G401 (cell line): ENCODE measurements around the gene SND1. TPM values are rescaled to one million over a fixed set of nuclear protein-coding genes. Genes with fewer than 3 reads are reported as not detected.
"Not testable (repeated sequence)": the region's sequence is repeated elsewhere in the genome, so short reads cannot be mapped to it uniquely, and the experiment has no call there.

ENCODE experiments used
- DNase-seq: peaks from one replicate; pipeline ENCODE4 v3.0.0-alpha.2; 2015; ENCODE audit warnings: low spot score
- in situ Hi-C: cut with HindIII; loops from 2 replicates; pipeline ENCODE4 v1.10.0; 2016; ENCODE audit warnings: low sequenced_read_pairs, mixed read lengths
- total RNA-seq: library from RNA; depleted of rRNA; stranded (reverse); fragments of >200 nt; shearing (Covaris generic); gene quantifications from 2 replicates; pipeline ENCODE4 v1.2.3, GENCODE V29; 2014

SND1 gene
- total RNA-seq, 1 experiment from 2014 or later: 98.0 TPM

GRCh38 chr7:127953423-127954356, 301.7 kb downstream of the SND1 start:
- DNase-seq: no peak
- in situ Hi-C loops: no loop called here

DNA sequence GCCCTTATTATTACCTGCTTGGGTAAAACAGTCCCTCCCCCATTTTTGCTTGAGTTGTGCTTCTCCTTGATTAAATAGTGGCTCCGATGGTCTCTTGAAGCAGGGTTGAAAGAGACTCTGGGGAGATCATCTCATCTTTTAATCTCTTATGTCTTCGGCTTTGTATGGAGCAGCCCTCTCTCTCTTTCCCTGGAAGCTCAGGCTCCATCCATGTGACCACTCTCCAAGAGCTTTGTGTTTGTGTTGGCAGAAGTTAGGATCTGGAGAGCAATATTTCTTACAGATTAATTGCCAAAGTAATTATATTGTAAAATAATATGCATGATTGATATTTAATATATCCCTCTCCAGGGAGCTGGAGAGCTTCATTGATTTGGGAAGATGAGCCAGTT, 302.4 kb downstream of the SND1 start:
- in situ Hi-C loops: no loop called here
- DNase-seq: no peak

DNA sequence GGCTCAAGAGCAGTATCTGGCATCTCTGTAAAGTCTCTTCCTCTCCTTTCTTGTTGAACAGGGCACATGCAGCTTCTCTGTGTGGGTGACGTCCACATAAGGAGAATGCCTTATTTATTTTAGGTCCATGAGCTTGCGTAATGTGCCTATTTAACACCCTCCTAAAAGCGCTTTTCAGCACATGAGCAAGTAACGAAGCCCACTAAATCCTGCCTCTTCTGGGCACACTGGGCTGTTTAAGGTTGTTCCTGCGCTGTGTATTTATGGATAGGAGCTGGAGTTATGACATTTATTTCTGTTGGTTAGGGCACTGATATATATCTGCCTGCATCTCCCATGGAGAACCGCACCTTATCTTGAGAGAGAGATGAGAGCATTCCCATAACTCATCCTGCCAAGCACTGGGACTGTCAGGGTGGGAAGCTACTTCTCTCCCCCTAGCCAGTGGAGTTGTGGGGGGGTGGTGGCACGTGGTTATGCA, 303.1 kb downstream of the SND1 start:
- DNase-seq: no peak
- in situ Hi-C loops: no loop called here

DNA sequence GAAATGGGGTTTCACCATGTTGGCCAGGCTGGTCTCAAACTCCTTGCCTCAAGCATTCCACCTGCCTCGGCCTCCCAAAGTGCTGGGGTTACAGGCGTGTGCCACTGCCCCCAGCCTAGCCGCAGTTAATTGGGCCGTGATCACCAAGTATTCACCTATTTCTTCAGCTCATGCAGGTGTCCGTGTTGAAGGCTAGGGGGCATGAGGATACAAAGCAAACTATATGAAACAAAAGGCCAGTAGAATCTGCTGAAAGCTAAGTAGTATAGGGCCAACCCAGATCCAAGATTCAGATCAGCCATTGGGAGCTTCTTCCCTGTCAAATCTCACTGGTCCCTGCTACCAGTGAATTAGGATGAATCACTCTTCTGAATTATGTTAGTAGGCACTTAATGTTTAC, 305.9 kb downstream of the SND1 start:
- in situ Hi-C loops: no loop called here
- DNase-seq: no peak

DNA sequence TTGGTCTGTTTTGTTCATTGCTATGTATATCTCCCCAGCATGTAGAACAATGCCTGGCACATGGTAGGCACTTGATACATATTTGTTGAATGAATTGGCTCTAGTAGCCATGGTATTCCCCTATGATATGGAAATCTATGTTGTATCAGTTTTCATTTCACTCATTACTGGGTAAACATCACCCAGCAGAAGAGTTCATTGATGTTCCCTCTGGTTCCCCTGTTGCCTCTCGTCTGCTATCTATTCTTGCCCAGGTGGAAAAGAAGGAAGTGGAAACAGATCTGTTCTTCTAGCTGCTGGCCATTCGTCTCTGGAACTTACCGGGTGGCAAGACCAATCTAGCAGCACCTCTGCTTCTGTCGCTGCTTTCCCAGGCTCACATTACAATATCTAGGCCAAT, 307.8 kb downstream of the SND1 start:
- in situ Hi-C loops: no loop called here
- no peak for DNase-seq

GRCh38 chr7:127961786-127962453, 309.9 kb downstream of the SND1 start:
- in situ Hi-C loops: no loop called here
- DNase-seq: no peak

DNA sequence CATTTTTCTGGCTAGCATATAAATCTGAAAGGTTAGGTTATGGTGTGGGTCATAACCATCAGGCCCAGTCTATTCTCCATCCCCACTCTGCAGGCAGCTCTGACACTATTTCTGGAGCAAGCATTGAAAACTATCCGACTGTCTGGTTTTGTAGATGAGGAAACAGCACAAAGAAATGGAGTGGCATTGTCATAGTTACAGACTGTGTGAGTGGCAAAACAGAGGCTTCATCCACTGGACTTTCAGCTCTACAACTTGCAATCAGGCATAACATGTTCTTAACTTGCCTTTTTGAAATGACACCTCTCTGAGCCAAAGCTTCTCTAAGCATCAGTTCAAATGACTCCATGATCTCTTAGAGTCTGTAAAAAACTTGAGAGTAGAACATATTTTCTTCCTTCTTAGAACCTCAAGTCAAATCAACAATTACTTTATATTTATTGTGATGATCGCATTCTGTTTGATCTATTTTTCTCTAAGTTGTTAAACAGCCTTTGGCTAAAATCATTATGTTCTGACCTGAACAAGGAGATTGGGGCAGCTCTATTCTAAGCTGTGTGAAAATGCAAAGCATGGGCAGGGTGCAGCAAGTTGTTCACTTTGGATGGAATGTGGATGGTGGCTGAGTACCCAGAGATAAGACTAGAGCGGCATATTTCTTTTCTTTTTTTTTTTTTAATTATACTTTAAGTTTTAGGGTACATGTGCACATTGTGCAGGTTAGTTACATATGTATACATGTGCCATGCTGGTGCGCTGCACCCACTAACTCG, 310.8 kb downstream of the SND1 start:
- in situ Hi-C loops: no loop called here
- DNase-seq: no peak

DNA sequence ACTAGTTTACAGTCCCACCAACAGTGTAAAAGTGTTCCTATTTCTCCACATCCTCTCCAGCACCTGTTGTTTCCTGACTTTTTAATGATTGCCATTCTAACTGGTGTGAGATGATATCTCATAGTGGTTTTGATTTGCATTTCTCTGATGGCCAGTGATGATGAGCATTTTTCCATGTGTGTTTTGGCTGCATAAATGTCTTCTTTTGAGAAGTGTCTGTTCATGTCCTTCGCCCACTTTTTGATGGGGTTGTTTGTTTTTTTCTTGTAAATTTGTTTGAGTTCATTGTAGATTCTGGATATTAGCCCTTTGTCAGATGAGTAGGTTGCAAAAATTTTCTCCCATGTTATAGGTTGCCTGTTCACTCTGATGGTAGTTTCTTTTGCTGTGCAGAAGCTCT, 311.9 kb downstream of the SND1 start:
- in situ Hi-C loops, DNase-seq: not testable (repeated sequence)

DNA sequence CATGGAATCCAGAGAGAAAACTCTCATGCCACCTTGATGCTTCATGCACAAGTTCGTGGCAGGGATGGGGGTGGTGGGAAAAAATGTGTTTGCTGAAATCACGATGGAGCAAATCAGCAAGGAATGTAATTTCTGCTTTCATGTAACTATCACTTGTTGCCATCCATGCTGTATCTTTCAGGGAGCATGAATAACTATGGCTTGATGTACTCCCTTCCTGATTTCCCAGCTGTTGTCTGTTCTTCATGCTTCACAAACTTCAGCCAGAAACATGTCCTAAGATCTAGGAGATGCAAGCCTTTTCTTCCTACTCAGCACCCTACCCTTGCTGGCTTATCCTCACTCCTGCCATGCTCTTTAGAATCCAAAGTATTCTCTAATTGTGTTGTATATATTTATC, 315.3 kb downstream of the SND1 start:
- DNase-seq: no peak

GRCh38 chr7:127968547-127968946, 316.6 kb downstream of the SND1 start:
- peak; percentile 63 for DNase-seq
- in situ Hi-C loops: no loop called here

More for the DNA sequence above, 315.3 kb downstream of the SND1 start:
- in situ Hi-C loops: no loop called here

DNA sequence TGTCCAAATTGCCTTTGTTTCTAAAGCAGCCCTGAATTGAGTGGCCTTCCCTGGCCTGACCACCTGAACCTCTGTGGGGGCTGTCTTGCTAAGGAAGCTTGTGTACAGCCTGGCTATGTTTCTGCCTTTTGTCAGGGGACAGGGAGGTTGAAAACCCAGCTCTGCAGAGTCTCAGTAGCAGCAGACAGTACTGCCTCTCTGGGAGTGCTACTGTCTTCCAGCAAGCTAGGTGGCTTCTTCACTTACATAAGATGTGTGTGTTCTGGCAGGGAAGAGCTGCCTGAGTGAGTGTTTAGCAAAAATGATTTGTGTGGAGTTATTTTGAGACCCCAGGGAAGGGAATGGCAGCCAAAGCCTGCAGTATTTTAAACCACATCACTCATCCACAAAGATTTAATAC, 321.8 kb downstream of the SND1 start:
- in situ Hi-C loops: no loop called here
- peak; percentile 62 for DNase-seq

DNA sequence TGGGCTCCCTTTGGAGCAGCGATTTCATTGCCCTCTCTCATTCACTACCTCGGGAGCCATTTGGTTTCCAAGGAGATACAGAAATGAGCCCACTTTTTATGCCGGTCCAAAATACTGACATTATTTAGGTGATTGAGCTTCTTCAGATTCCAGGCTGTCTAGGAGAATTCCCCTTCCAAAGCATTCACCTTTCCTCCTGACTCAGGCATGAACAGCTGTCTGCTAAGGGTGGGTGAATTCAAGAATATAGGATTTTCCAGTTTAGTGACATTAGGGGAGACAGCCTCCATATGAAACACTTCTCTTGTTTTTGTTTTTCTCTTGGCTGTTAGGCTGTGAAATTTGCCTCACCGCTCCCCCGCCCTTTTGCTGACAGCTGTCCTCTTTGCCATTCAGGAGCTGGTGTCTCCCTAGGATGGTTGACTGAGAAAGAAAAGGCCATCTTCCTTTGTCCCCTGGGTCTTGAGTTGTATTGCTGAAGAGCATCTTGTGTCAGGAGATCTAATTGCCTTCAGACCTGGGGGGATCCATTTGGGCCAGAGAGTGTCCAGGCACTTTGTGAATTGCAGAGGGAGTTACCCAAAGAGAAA, 322.5 kb downstream of the SND1 start:
- in situ Hi-C loops: no loop called here
- DNase-seq: no peak

DNA sequence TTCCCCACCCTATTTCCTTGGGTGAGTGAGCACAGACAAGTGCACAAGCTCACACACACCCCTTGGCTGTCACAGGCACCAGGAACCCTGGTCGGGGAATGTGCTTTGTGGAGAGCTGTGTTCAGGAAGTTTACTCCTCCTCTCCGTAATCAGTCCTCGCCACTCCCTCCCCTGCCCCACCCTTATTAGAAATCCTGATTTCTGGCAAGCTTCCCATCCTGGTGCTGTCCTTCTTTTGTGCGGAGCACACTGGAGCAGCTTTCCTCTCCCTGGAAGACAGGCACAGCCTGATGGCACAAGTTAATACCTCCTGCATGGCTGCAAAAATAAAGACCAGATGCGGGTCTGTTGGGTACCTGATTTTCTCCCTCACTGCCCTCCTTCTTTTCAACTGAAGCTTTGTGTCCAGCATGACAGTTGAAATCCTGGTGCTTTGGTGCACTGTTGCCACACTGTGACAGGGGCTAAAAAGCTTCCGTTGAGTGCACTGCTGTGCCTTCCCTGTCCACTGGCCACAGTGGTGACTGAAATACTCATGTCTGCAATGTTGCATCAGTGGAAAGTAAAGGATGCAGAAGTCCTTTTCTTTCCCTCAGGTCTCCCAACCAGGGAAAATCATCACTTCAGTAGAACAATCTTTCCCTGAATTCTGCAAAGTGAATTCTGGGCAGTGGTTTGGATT, 324.2 kb downstream of the SND1 start:
- DNase-seq: peak; percentile 70
- in situ Hi-C loops: no loop called here

DNA sequence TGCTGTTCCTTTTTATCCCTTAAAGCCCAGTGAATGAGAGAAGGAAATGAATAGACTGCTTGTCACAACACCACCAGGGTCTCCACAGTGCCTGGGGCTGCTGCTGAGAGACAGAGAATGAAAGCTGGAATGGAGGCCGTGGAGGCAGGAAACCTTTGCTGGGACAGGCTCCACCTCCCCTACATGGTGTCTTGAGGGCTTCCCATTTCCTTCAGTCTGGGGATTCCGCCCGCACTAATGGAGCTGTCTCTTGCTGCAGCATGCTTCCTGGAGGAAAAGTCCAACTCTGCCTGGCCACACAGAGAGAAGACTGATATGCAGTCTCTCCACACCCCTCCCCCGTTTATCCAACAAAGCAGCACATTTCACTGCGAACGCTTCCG, 324.7 kb downstream of the SND1 start:
- no peak for DNase-seq

DNA sequence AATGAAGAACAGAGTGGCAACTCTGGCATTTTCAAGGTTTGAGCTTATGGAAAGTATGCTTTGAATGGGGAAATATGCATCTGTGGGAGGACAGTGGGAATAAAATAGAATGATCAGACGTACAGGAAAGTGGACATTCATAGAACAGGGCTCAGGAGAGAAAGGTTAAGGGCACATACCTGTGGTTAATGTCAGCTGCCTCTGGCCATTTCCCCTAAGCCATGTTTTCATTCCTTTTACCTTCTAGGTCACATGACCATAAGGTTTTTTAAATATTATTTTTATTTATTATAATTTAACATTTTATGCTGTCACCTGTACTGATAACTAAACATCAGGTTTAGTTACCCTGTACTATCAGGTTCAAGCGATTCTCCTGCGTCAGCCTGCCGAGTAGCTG, 326.4 kb downstream of the SND1 start:
- DNase-seq: no peak
- in situ Hi-C loops: no loop called here

More for the DNA sequence above, 324.7 kb downstream of the SND1 start:
- in situ Hi-C loops: no loop called here

DNA sequence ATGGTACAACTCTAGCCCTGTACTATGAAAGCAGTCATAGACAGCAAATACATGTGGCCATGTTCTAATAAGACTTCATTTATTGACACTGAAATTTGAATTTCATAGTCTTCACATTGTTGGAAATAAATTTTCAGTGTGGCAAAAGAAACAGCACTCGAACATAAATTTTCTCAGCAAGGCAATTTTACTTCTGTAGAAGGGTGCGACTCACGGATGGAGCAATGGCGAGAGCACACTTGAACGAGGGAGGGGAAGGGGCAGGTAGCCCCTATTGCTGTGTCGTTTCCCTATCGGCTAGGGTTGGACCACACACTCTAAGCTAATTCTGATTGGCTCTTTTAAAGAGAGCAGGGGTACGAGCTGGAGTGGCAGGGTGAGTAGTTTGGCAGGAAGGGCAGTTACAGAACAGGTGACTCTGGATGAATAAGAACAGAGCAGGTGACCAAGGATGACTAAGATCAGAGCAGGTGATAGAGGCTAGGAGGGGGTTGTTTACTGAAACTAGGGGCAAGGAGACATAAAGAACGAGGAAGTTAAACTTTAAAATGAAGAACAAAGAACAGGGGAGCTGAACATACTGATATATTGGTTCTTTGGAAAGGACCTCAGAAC, 327.2 kb downstream of the SND1 start:
- in situ Hi-C loops: no loop called here
- DNase-seq: no peak

GRCh38 chr7:127979728-127980126, 327.7 kb downstream of the SND1 start:
- DNase-seq: no peak
- in situ Hi-C loops: no loop called here

- in situ Hi-C loops: no loop called here
- no peak for DNase-seq
Observed at GRCh38 chr7:127980901-127981300, 328.9 kb downstream of the SND1 start.
